OCI-LY1 (cell line): ENCODE results near the gene FGF22.

ENCODE experiments used
- H2AFZ ChIP-seq: fragments of 200-600 bp; sonication (generic), shearing (Covaris generic); 2 replicates; pipeline ENCODE4 v1.6.0; 2014; ENCODE audit warnings: antibody characterized with exemption, mild to moderate bottlenecking, low read length
- H3F3A ChIP-seq: fragments of 200-600 bp; sonication (generic), shearing (Covaris generic); 2 replicates; pipeline ENCODE4 v1.6.0; 2014; ENCODE audit warnings: mild to moderate bottlenecking, antibody characterized with exemption, low read length, moderate library complexity; ENCODE audit not compliant: insufficient read depth
- H3K27ac ChIP-seq: fragments of 200-600 bp; sonication (generic); 2 replicates; pipeline ENCODE4 v1.5.1; 2014; ENCODE audit warnings: low read length, mixed run types, mild to moderate bottlenecking, low read depth; ENCODE audit not compliant: poor library complexity, severe bottlenecking
- H3K27me3 ChIP-seq: fragments of 200-600 bp; sonication (generic); 2 replicates; pipeline ENCODE4 v1.6.0; 2014; ENCODE audit warnings: antibody characterized with exemption, mild to moderate bottlenecking, low read length, moderate library complexity; ENCODE audit not compliant: insufficient read depth
- H3K36me3 ChIP-seq: fragments of 200-600 bp; sonication (generic); 2 replicates; pipeline ENCODE4 v1.6.1; 2014; ENCODE audit warnings: mild to moderate bottlenecking, antibody characterized with exemption, low read length, moderate library complexity, mixed read lengths; ENCODE audit not compliant: insufficient read depth
- H3K4me1 ChIP-seq: fragments of 200-600 bp; sonication (generic); 2 replicates; pipeline ENCODE4 v1.5.1; 2014; ENCODE audit warnings: mild to moderate bottlenecking, low read length, moderate library complexity; ENCODE audit not compliant: insufficient read depth, severe bottlenecking
- H3K4me2 ChIP-seq: fragments of 200-600 bp; sonication (generic), shearing (Covaris generic); 2 replicates; pipeline ENCODE4 v1.6.1; 2014; ENCODE audit warnings: low read length
- H3K4me3 ChIP-seq: fragments of 200-600 bp; sonication (generic); 2 replicates; pipeline ENCODE4 v1.5.1; 2014; ENCODE audit warnings: low read length, low read depth, mild to moderate bottlenecking, mixed read lengths; ENCODE audit not compliant: poor library complexity, severe bottlenecking
- H3K79me2 ChIP-seq: fragments of 200-600 bp; shearing (Covaris generic); 2 replicates; pipeline ENCODE4 v1.6.1; 2016; ENCODE audit warnings: mixed run types, low read length, mixed read lengths; ENCODE audit not compliant: insufficient read depth
- H3K9ac ChIP-seq: fragments of 200-600 bp; sonication (generic), shearing (Covaris generic); 2 replicates; pipeline ENCODE4 v1.6.1; 2014; ENCODE audit warnings: mild to moderate bottlenecking, low read length, mixed read lengths
- H3K9me2 ChIP-seq: fragments of 200-600 bp; sonication (generic), shearing (Covaris generic); 2 replicates; pipeline ENCODE4 v1.6.1; 2014; ENCODE audit warnings: low read depth, mild to moderate bottlenecking, low read length, mixed read lengths
- H3K9me3 ChIP-seq: fragments of 200-600 bp; shearing (Covaris generic); 2 replicates; pipeline ENCODE4 v1.6.1; 2014; ENCODE audit warnings: low read length, mixed read lengths
- H4K20me1 ChIP-seq: fragments of 200-600 bp; sonication (generic), shearing (Covaris generic); 2 replicates; pipeline ENCODE4 v1.6.0; 2016; ENCODE audit warnings: mild to moderate bottlenecking, low read length; ENCODE audit not compliant: insufficient read depth
- EZH2 ChIP-seq: fragments of 200-600 bp; sonication (generic), shearing (Covaris generic); IDR thresholded peaks from 2 replicates; pipeline ENCODE4 v1.8.0; 2017; ENCODE audit warnings: borderline replicate concordance, mixed run types, mild to moderate bottlenecking, antibody characterized with exemption, low read length, moderate library complexity, mixed read lengths
- TF ChIP-seq, protein P1 (sequence below): fragments of 200-600 bp; sonication (generic), shearing (Covaris generic); IDR thresholded peaks from 2 replicates; pipeline ENCODE4 v1.5.1; 2017; ENCODE audit warnings: mild to moderate bottlenecking, antibody characterized with exemption, low read length, moderate library complexity, mixed read lengths

The FGF22 gene

DNA sequence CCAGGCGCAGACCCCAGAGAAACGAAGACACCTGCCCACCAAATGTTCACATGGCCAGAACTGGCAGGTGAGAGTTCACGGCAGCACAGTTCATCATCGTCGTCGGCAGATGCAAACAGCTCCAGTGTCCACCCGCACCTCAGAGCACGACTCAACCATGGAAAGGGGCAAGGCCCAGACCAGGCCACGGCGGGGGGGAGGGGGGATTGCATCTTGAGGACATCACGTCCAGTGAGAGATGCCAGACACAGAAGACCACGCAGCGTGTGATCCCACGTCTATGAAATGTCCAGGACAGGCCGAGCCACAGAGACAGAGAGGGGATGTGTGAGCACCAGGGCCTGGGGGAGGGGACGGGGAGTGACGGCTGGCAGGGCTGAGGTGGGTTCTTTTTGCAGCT lies 16.0 kb downstream of the FGF22 start:
- H3K9me3 ChIP-seq, result no peaks in the 10 kb centered on the region
- peaks cover 32% of the 10 kb centered on the region for H3K4me1 ChIP-seq
- no peak overlapping the region for H2AFZ ChIP-seq
- H3K27ac ChIP-seq, result no peak overlapping the region
- TF ChIP-seq, protein P1, sequence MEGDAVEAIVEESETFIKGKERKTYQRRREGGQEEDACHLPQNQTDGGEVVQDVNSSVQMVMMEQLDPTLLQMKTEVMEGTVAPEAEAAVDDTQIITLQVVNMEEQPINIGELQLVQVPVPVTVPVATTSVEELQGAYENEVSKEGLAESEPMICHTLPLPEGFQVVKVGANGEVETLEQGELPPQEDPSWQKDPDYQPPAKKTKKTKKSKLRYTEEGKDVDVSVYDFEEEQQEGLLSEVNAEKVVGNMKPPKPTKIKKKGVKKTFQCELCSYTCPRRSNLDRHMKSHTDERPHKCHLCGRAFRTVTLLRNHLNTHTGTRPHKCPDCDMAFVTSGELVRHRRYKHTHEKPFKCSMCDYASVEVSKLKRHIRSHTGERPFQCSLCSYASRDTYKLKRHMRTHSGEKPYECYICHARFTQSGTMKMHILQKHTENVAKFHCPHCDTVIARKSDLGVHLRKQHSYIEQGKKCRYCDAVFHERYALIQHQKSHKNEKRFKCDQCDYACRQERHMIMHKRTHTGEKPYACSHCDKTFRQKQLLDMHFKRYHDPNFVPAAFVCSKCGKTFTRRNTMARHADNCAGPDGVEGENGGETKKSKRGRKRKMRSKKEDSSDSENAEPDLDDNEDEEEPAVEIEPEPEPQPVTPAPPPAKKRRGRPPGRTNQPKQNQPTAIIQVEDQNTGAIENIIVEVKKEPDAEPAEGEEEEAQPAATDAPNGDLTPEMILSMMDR, result no peak
- TF ChIP-seq EZH2, result no peak
- no peaks in the 10 kb centered on the region for H3F3A ChIP-seq
- H4K20me1 ChIP-seq, result no peaks in the 10 kb centered on the region
- H3K4me3 ChIP-seq, result no peak overlapping the region
- H3K4me2 ChIP-seq, result no peak overlapping the region
- H3K36me3 ChIP-seq, result peaks cover 70% of the 10 kb centered on the region
- H3K27me3 ChIP-seq, result no peaks in the 10 kb centered on the region
- H3K9me2 ChIP-seq, result no peaks in the 10 kb centered on the region
- peaks cover 74% of the 10 kb centered on the region for H3K79me2 ChIP-seq
- no peak overlapping the region for H3K9ac ChIP-seq

DNA sequence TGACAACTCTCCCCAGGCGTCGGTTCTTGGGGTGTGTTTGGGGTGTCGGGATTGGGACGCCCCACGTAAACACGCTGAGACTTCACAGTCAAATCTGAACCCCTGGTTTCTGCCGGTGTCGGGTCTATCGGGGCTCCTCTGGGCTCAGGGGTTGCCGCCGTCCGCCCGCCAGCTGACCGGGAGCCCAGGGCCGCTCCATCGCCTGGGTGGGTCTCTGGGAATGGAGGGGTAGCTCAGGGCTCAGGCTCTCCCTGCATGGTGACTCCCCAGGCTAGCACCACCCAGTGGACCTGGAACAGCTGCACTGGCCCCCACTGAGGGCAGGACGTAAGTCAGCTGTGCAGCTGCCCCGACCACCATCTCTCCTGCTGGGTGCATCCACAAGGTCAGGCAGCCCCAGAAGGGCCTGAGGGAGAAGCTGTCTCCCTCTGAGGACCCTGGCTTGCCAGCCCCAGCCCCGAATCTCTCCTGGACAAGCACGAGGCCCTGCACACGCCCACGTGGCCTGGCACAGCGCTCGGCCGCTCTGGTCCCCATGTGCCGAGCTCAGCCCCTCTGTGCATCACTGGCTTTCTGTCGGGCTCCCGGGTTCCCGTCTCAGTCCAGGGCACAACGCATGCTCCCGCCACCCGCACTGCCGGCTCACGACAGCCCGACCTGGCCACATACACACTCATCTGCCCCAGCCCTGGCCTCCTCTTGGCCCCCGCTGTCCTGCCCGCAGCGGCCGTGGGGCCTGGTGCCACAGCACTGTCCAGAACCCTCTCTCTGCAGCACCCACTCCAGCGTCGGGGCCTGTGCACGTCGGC lies 17.3 kb downstream of the FGF22 start:
- no peaks in the 10 kb centered on the region for H3K27me3 ChIP-seq
- H2AFZ ChIP-seq, result no peak overlapping the region
- H3K9ac ChIP-seq, result no peak overlapping the region
- peaks cover 58% of the 10 kb centered on the region for H3K36me3 ChIP-seq
- H3F3A ChIP-seq, result no peaks in the 10 kb centered on the region
- H3K27ac ChIP-seq, result no peak overlapping the region
- H3K9me3 ChIP-seq, result no peaks in the 10 kb centered on the region
- H4K20me1 ChIP-seq, result no peaks in the 10 kb centered on the region
- no peaks in the 10 kb centered on the region for H3K9me2 ChIP-seq
- H3K79me2 ChIP-seq, result peaks cover 86% of the 10 kb centered on the region
- peak overlapping the region; percentile 7; the same call in 1 of the 2 replicates for H3K4me2 ChIP-seq
- H3K4me3 ChIP-seq, result no peak overlapping the region
- no peak for TF ChIP-seq EZH2
- TF ChIP-seq, protein P1, result no peak
- H3K4me1 ChIP-seq, result peaks cover 41% of the 10 kb centered on the region

DNA sequence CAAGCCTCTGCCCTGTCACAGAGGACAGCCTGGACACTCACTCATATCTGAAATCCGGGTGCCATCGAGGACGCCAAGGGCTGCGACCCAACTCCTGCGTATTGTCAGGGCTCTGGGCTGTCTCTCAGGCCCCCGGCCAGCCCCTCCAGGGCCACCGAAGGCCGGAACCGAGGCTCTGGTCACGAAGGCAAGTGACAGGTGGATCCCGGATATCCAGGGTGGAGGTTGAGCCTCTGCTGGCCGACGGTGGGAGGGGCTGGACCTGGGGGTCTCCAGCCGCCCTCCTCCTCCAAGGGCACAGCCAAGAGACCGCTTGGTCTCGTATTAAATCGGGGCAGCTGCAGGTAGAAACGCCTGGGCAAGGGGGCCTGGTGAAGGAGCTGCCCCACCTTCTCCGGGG lies 17.9 kb downstream of the FGF22 start:
- Histone ChIP-seq H3K4me2 (peak overlapping the region; percentile 7; the same call in 1 of the 2 replicates), H3K4me3 (no peak overlapping the region), H3K4me1 (peaks cover 41% of the 10 kb centered on the region), H3K9me3 (no peaks in the 10 kb centered on the region), H3K36me3 (peaks cover 52% of the 10 kb centered on the region), H3K27me3 (no peaks in the 10 kb centered on the region), H3K9me2 (no peaks in the 10 kb centered on the region), H4K20me1 (no peaks in the 10 kb centered on the region), H3F3A (no peaks in the 10 kb centered on the region), H3K27ac (no peak overlapping the region), H3K79me2 (peaks cover 93% of the 10 kb centered on the region), H2AFZ (no peak overlapping the region), H3K9ac (no peak overlapping the region)
- TF ChIP-seq EZH2, result no peak
- TF ChIP-seq, protein P1, result no peak
